Keratinocyte (primary cell): ENCODE results near the gene YY1. TPM values are rescaled to one million over a fixed set of nuclear protein-coding genes. Genes with fewer than 3 reads are reported as not detected.
A peak's percentile ranks its signal among the peaks of the same experiment; 100 is the strongest.

Source experiments
- DNase-seq: peaks from one replicate; pipeline ENCODE4 v3.0.0-alpha.2; 2011; ENCODE audit warnings: low read depth, missing footprints, low spot score
- FAIRE-seq: peaks from 2 replicates; lab custom pipeline; 2011; peaks lifted over from hg19 to GRCh38; lab: Jason Lieb, UNC
- H2AFZ ChIP-seq: 2 replicates; pipeline ENCODE4 v1.6.0; 2012; ENCODE audit warnings: low read length, control low read depth, inconsistent platforms; ENCODE audit not compliant: control insufficient read depth
- H3K27ac ChIP-seq: 2 replicates; pipeline ENCODE4 v1.5.1; 2011; ENCODE audit warnings: low read length; ENCODE audit not compliant: control insufficient read depth, insufficient read depth
- H3K27me3 ChIP-seq: 3 replicates; pipeline ENCODE4 v1.6.0; 2011; ENCODE audit warnings: low read length; ENCODE audit not compliant: control insufficient read depth, insufficient read depth; ENCODE audit errors: extremely low read depth
- H3K36me3 ChIP-seq, 2 experiments: 2 replicates in 1 of 2; 3 replicates in 1 of 2; pipeline ENCODE4 v1.5.1; 2011; ENCODE audit warnings: low read length in 2 of 2, mild to moderate bottlenecking in 1 of 2; ENCODE audit not compliant: control insufficient read depth in 2 of 2, insufficient read depth in 2 of 2; ENCODE audit errors: extremely low read depth in 1 of 2
- H3K4me1 ChIP-seq: 3 replicates; pipeline ENCODE4 v1.5.1; 2011; ENCODE audit warnings: low read length; ENCODE audit not compliant: control insufficient read depth, insufficient read depth; ENCODE audit errors: extremely low read depth
- H3K4me2 ChIP-seq: 3 replicates; pipeline ENCODE4 v1.6.0; 2011; ENCODE audit warnings: low read depth, low read length; ENCODE audit not compliant: control insufficient read depth, insufficient read depth; ENCODE audit errors: extremely low read depth
- H3K4me3 ChIP-seq, 3 experiments: fragments of 200-600 bp in 1 of 3; sonication (generic) in 1 of 3; 2 replicates in 2 of 3; 3 replicates in 1 of 3; pipeline ENCODE4 v1.5.1; 2011 to 2016; ENCODE audit warnings: low read length in 3 of 3, mild to moderate bottlenecking in 3 of 3, control low read depth in 2 of 3, inconsistent platforms in 1 of 3, low read depth in 1 of 3, mixed read lengths in 1 of 3, mixed run types in 1 of 3, moderate library complexity in 1 of 3; ENCODE audit not compliant: control insufficient read depth in 2 of 3, insufficient read depth in 2 of 3; ENCODE audit errors: extremely low read depth in 1 of 3
- H3K79me2 ChIP-seq: 2 replicates; pipeline ENCODE4 v1.6.0; 2012; ENCODE audit warnings: low read length; ENCODE audit not compliant: control insufficient read depth, insufficient read depth
- H3K9ac ChIP-seq: 3 replicates; pipeline ENCODE4 v1.6.0; 2011; ENCODE audit warnings: low read length; ENCODE audit not compliant: control insufficient read depth, insufficient read depth; ENCODE audit errors: extremely low read depth
- H3K9me1 ChIP-seq: 3 replicates; pipeline ENCODE4 v1.6.0; 2011; ENCODE audit warnings: low read length; ENCODE audit not compliant: control insufficient read depth, insufficient read depth; ENCODE audit errors: extremely low read depth
- H3K9me3 ChIP-seq: 2 replicates; pipeline ENCODE4 v1.5.1; 2012; ENCODE audit warnings: low read depth, low read length; ENCODE audit not compliant: control insufficient read depth
- H4K20me1 ChIP-seq: 3 replicates; pipeline ENCODE4 v1.6.0; 2011; ENCODE audit warnings: low read length; ENCODE audit not compliant: control insufficient read depth, insufficient read depth; ENCODE audit errors: extremely low read depth
- EZH2 ChIP-seq: IDR thresholded peaks from one replicate; pipeline ENCODE4 v1.6.1; 2012; ENCODE audit warnings: inconsistent platforms, mild to moderate bottlenecking, low read length, moderate library complexity
- dilution Hi-C: fragments of 300-500 bp; cut with MboI; formaldehyde crosslinking; loops from one replicate; pipeline ENCODE4 v1.7.0; 2020; ENCODE audit warnings: low sequenced_read_pairs; ENCODE audit not compliant: extremely low pct_ligation_motif_present
- polyA plus RNA-seq, 5 experiments: library from polyadenylated mRNA; depleted of rRNA in 3 of 5; stranded (reverse) in 3 of 5; stranded (forward) in 1 of 5; unstranded in 1 of 5; fragments of >200 nt; gene quantifications; 1 replicate in 1 of 5; 2 replicates in 3 of 5; 3 replicates in 1 of 5; pipeline versions ENCODE4 v1.2.1 to v1.2.3, GENCODE V29; 2011 to 2012; ENCODE audit warnings: missing spikeins in 2 of 5, low read depth in 1 of 5, low replicate concordance in 1 of 5
- TF ChIP-seq, protein P1 (sequence below), 3 experiments: IDR thresholded peaks in 1 of 3; conservative IDR thresholded peaks in 1 of 3; optimal IDR thresholded peaks in 1 of 3; 2 replicates in 2 of 3; 3 replicates in 1 of 3; pipeline versions ENCODE3 to v1.5.1; 2011; ENCODE audit warnings: low read length in 3 of 3, mild to moderate bottlenecking in 3 of 3, moderate library complexity in 2 of 3, control low read depth in 1 of 3, inconsistent platforms in 1 of 3; ENCODE audit not compliant: insufficient read depth in 2 of 3; ENCODE audit errors: extremely low read depth in 1 of 3

YY1 gene
- polyA plus RNA-seq, 1 donor (not counting 4 experiments of a cell fraction or from before 2014, with no cell fraction given) = 65.6 TPM

GRCh38 chr14:100213956-100214769 is 24.8 kb upstream of the YY1 start:
- TF ChIP-seq EZH2 = no peak
- peaks cover 5% of the 10 kb centered on the region for H3K4me1 ChIP-seq
- dilution Hi-C loops = no loop called here
- peak overlapping the region; percentile 72 for H3K27ac ChIP-seq
- H3K9me3 ChIP-seq = no peaks in the 10 kb centered on the region
- peak overlapping the region; percentile 55 to 85 (median 67) for H3K4me3 ChIP-seq
- H3K36me3 ChIP-seq = no peaks in the 10 kb centered on the region
- peak overlapping the region; percentile 77 for H3K4me2 ChIP-seq
- H3K27me3 ChIP-seq = no peaks in the 10 kb centered on the region
- DNase-seq (no peak), FAIRE-seq (peak; percentile 29)
- H3K79me2 ChIP-seq = no peaks in the 10 kb centered on the region
- H3K9ac ChIP-seq = peak overlapping the region; percentile 87
- H4K20me1 ChIP-seq = no peaks in the 10 kb centered on the region
- H3K9me1 ChIP-seq = no peaks in the 10 kb centered on the region
- H2AFZ ChIP-seq = peak overlapping the region; percentile 80

DNA sequence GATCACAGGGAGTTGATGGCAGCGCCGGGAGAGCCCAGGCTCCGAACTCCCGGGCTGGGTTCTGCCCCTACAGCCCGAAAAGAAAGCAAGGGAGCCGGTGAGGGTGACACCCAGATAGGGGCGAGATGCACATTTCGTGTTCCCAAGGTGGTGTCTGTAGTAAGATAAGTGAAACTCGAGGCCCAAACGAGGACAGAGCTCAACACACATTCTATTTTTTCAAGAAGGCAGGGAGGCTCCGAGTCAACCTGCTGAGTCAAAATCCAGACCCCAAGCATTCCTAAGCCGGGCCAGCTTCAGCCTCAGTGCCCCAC is 24.2 kb upstream of the YY1 start:
- Histone ChIP-seq H3K36me3 (no peaks in the 10 kb centered on the region), H3K9me3 (no peaks in the 10 kb centered on the region), H3K27me3 (no peaks in the 10 kb centered on the region), H3K4me3 (no peak overlapping the region), H4K20me1 (no peaks in the 10 kb centered on the region), H3K27ac (peak overlapping the region; percentile 47), H2AFZ (peak overlapping the region; percentile 79), H3K4me1 (peaks cover 5% of the 10 kb centered on the region), H3K9me1 (no peaks in the 10 kb centered on the region), H3K79me2 (no peaks in the 10 kb centered on the region), H3K4me2 (peak overlapping the region; percentile 57), H3K9ac (peak overlapping the region; percentile 87)
- dilution Hi-C loops = no loop called here
- DNase-seq = no peak
- FAIRE-seq = no peak
- TF ChIP-seq EZH2 = no peak
- TF ChIP-seq, protein P1, sequence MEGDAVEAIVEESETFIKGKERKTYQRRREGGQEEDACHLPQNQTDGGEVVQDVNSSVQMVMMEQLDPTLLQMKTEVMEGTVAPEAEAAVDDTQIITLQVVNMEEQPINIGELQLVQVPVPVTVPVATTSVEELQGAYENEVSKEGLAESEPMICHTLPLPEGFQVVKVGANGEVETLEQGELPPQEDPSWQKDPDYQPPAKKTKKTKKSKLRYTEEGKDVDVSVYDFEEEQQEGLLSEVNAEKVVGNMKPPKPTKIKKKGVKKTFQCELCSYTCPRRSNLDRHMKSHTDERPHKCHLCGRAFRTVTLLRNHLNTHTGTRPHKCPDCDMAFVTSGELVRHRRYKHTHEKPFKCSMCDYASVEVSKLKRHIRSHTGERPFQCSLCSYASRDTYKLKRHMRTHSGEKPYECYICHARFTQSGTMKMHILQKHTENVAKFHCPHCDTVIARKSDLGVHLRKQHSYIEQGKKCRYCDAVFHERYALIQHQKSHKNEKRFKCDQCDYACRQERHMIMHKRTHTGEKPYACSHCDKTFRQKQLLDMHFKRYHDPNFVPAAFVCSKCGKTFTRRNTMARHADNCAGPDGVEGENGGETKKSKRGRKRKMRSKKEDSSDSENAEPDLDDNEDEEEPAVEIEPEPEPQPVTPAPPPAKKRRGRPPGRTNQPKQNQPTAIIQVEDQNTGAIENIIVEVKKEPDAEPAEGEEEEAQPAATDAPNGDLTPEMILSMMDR (optimal IDR thresholded peaks at IDR 0.05 in 1 of 3, IDR thresholded peaks at IDR 0.05 in 1 of 3, conservative IDR thresholded peaks at IDR 0.05 in 1 of 3; ENCODE audit: extremely low read depth in 1 of 3, insufficient read depth in 2 of 3, low read length in 3 of 3) = no peak
